Measurements from ENCODE around the gene AP4B1. TPM values are rescaled to one million over a fixed set of nuclear protein-coding genes. Genes with fewer than 3 reads are reported as not detected.

AP4B1 gene
- total and polyA plus RNA-seq, 2 donors, result 9.2 to 35.3 TPM

GRCh38 chr1:113924473-113924872 is 19.9 kb upstream of the AP4B1 start:
- H3K27ac ChIP-seq (ENCODE audit: low read depth), result no peak overlapping the region
- 91% methylated on average over 2 of the region's 2 CpGs for WGBS
- H3K36me3 ChIP-seq (ENCODE audit: insufficient read depth), result no peaks in the 10 kb centered on the region
- H3K4me3 ChIP-seq (ENCODE audit: low read depth, low read length), result no peak overlapping the region
- DNase-seq (ENCODE audit: extremely low spot score), result no peak
- H3K4me1 ChIP-seq (ENCODE audit: insufficient read depth), result no peaks in the 10 kb centered on the region

GRCh38 chr1:113922957-113923356 is 18.4 kb upstream of the AP4B1 start:
- no peak for DNase-seq (ENCODE audit: extremely low spot score)
- no peaks in the 10 kb centered on the region for H3K36me3 ChIP-seq (ENCODE audit: insufficient read depth)
- WGBS, result 90% methylated on average over 4 of the region's 4 CpGs
- no peak overlapping the region for H3K27ac ChIP-seq (ENCODE audit: low read depth)
- H3K4me1 ChIP-seq (ENCODE audit: insufficient read depth), result no peaks in the 10 kb centered on the region
- no peak overlapping the region for H3K4me3 ChIP-seq (ENCODE audit: low read depth, low read length)

- no peak for DNase-seq (ENCODE audit: extremely low spot score)
- H3K4me3 ChIP-seq (ENCODE audit: low read depth, low read length), result no peak overlapping the region
- no peaks in the 10 kb centered on the region for H3K36me3 ChIP-seq (ENCODE audit: insufficient read depth)
- no peaks in the 10 kb centered on the region for H3K4me1 ChIP-seq (ENCODE audit: insufficient read depth)
- no peak overlapping the region for H3K27ac ChIP-seq (ENCODE audit: low read depth)
Observed at GRCh38 chr1:113918243-113918642, 13.6 kb upstream of the AP4B1 start.

GRCh38 chr1:113917400-113918082 is 12.9 kb upstream of the AP4B1 start:
- no peak for DNase-seq (ENCODE audit: extremely low spot score)
- WGBS, result 88% methylated on average over 2 of the region's 2 CpGs
- no peaks in the 10 kb centered on the region for H3K4me1 ChIP-seq (ENCODE audit: insufficient read depth)
- H3K4me3 ChIP-seq (ENCODE audit: low read depth, low read length), result no peak overlapping the region
- H3K27ac ChIP-seq (ENCODE audit: low read depth), result no peak overlapping the region
- no peaks in the 10 kb centered on the region for H3K36me3 ChIP-seq (ENCODE audit: insufficient read depth)

- Histone ChIP-seq H3K36me3 (ENCODE audit: insufficient read depth) (no peaks in the 10 kb centered on the region), H3K27ac (ENCODE audit: low read depth) (no peak overlapping the region), H3K4me3 (ENCODE audit: low read depth, low read length) (no peak overlapping the region), H3K4me1 (ENCODE audit: insufficient read depth) (no peaks in the 10 kb centered on the region)
- WGBS, result 94% methylated on average over 5 of the region's 5 CpGs
- DNase-seq (ENCODE audit: extremely low spot score), result no peak
Observed at GRCh38 chr1:113916974-113917373, 12.4 kb upstream of the AP4B1 start.

GRCh38 chr1:113913887-113914664 is 9.5 kb upstream of the AP4B1 start:
- Histone ChIP-seq H3K36me3 (ENCODE audit: insufficient read depth) (no peaks in the 10 kb centered on the region), H3K27ac (ENCODE audit: low read depth) (no peak overlapping the region), H3K4me3 (ENCODE audit: low read depth, low read length) (no peak overlapping the region), H3K4me1 (ENCODE audit: insufficient read depth) (no peaks in the 10 kb centered on the region)
- no peak for DNase-seq (ENCODE audit: extremely low spot score)
- WGBS, result 89% methylated on average over 5 of the region's 5 CpGs

GRCh38 chr1:113913312-113913668 is 8.7 kb upstream of the AP4B1 start:
- Histone ChIP-seq H3K4me1 (ENCODE audit: insufficient read depth) (no peaks in the 10 kb centered on the region), H3K36me3 (ENCODE audit: insufficient read depth) (no peaks in the 10 kb centered on the region), H3K27ac (ENCODE audit: low read depth) (no peak overlapping the region), H3K4me3 (ENCODE audit: low read depth, low read length) (no peak overlapping the region)
- 34% methylated on average over 3 of the region's 3 CpGs for WGBS
- no peak for DNase-seq (ENCODE audit: extremely low spot score)

GRCh38 chr1:113912594-113913311 is 8.2 kb upstream of the AP4B1 start:
- no peaks in the 10 kb centered on the region for H3K4me1 ChIP-seq (ENCODE audit: insufficient read depth)
- DNase-seq (ENCODE audit: extremely low spot score), result no peak
- no peaks in the 10 kb centered on the region for H3K36me3 ChIP-seq (ENCODE audit: insufficient read depth)
- WGBS, result 26% methylated on average over 6 of the region's 6 CpGs
- no peak overlapping the region for H3K4me3 ChIP-seq (ENCODE audit: low read depth, low read length)
- no peak overlapping the region for H3K27ac ChIP-seq (ENCODE audit: low read depth)

- no peak for DNase-seq (ENCODE audit: extremely low spot score)
- H3K36me3 ChIP-seq (ENCODE audit: insufficient read depth), result no peaks in the 10 kb centered on the region
- no peak overlapping the region for H3K27ac ChIP-seq (ENCODE audit: low read depth)
- under 1% methylated on average over 17 of the region's 17 CpGs for WGBS
- H3K4me1 ChIP-seq (ENCODE audit: insufficient read depth), result no peaks in the 10 kb centered on the region
- H3K4me3 ChIP-seq (ENCODE audit: low read depth, low read length), result peak overlapping the region; percentile 66
Observed at GRCh38 chr1:113905435-113905861, 849 bp upstream of the AP4B1 start.

GRCh38 chr1:113904293-113904673 is 316 bp downstream of the AP4B1 start:
- Histone ChIP-seq H3K4me1 (ENCODE audit: insufficient read depth) (no peaks in the 10 kb centered on the region), H3K4me3 (ENCODE audit: low read depth, low read length) (peak overlapping the region; percentile 66), H3K27ac (ENCODE audit: low read depth) (peak overlapping the region; percentile 74), H3K36me3 (ENCODE audit: insufficient read depth) (no peaks in the 10 kb centered on the region)
- DNase-seq (ENCODE audit: extremely low spot score), result no peak
- under 1% methylated on average over 11 of the region's 11 CpGs for WGBS

- WGBS, result 19% methylated on average over 7 of the region's 7 CpGs
- H3K27ac ChIP-seq (ENCODE audit: low read depth), result no peak overlapping the region
- peak overlapping the region; percentile 66 for H3K4me3 ChIP-seq (ENCODE audit: low read depth, low read length)
- no peaks in the 10 kb centered on the region for H3K4me1 ChIP-seq (ENCODE audit: insufficient read depth)
- DNase-seq (ENCODE audit: extremely low spot score), result no peak
- no peaks in the 10 kb centered on the region for H3K36me3 ChIP-seq (ENCODE audit: insufficient read depth)
Observed at GRCh38 chr1:113903501-113904292, 902 bp downstream of the AP4B1 start.

GRCh38 chr1:113901191-113901590 is 3.4 kb downstream of the AP4B1 start:
- WGBS, result 86% methylated on average over 3 of the region's 3 CpGs
- Histone ChIP-seq H3K4me1 (ENCODE audit: insufficient read depth) (no peaks in the 10 kb centered on the region), H3K4me3 (ENCODE audit: low read depth, low read length) (no peak overlapping the region), H3K27ac (ENCODE audit: low read depth) (no peak overlapping the region), H3K36me3 (ENCODE audit: insufficient read depth) (no peaks in the 10 kb centered on the region)
- DNase-seq (ENCODE audit: extremely low spot score), result no peak

GRCh38 chr1:113899111-113899510 is 5.5 kb downstream of the AP4B1 start:
- Histone ChIP-seq H3K36me3 (ENCODE audit: insufficient read depth) (no peaks in the 10 kb centered on the region), H3K27ac (ENCODE audit: low read depth) (no peak overlapping the region), H3K4me1 (ENCODE audit: insufficient read depth) (no peaks in the 10 kb centered on the region), H3K4me3 (ENCODE audit: low read depth, low read length) (no peak overlapping the region)
- no peak for DNase-seq (ENCODE audit: extremely low spot score)
